A549 (cell line): Measurements from ENCODE around the gene KCTD11.

Experiments
- CEBPB ChIP-seq, 2 experiments: fragments of >200 bp in 1 of 2; sonication (Bioruptor Twin) in 1 of 2; formaldehyde crosslinking in 1 of 2; IDR thresholded peaks; 2 replicates each; pipeline ENCODE4 v1.6.1; 2012 to 2016
- CTCF ChIP-seq: fragments of >200 bp; sonication (Bioruptor Twin); formaldehyde crosslinking; IDR thresholded peaks from 3 replicates; pipeline ENCODE4 v1.5.1; 2016
- EHMT2 ChIP-seq: fragments of 200-600 bp; sonication (generic); IDR thresholded peaks from 2 replicates; pipeline ENCODE4 v1.6.1; 2016; ENCODE audit warnings: antibody characterized with exemption, low read depth, mild to moderate bottlenecking, moderate library complexity
- EP300 ChIP-seq, 2 experiments: fragments of >200 bp; sonication (Bioruptor Twin); formaldehyde crosslinking; IDR thresholded peaks; 2 replicates in 1 of 2; 3 replicates in 1 of 2; pipeline ENCODE4 v1.6.1; 2016 to 2017
- FOSB ChIP-seq: fragments of 250-450 bp; sonication (Bioruptor Pico); IDR thresholded peaks from 2 replicates; pipeline ENCODE4 v1.5.0; 2020; ENCODE audit warnings: mild to moderate bottlenecking, moderate library complexity
- HMGXB4 ChIP-seq: fragments of 250-450 bp; sonication (Bioruptor Pico); IDR thresholded peaks from 2 replicates; pipeline ENCODE4 v1.5.0; 2021; ENCODE audit warnings: mild to moderate bottlenecking, moderate library complexity, borderline replicate concordance
- KDM1A ChIP-seq: fragments of 200-600 bp; sonication (generic); IDR thresholded peaks from 2 replicates; pipeline ENCODE4 v1.6.1; 2016; ENCODE audit warnings: low read depth, mild to moderate bottlenecking
- POLR2A ChIP-seq: IDR thresholded peaks from 2 replicates; pipeline ENCODE4 v1.6.1; 2012; ENCODE audit warnings: mild to moderate bottlenecking, low read length
- RAD21 ChIP-seq, 2 experiments: fragments of >200 bp in 1 of 2; sonication (Bioruptor Twin) in 1 of 2; formaldehyde crosslinking in 1 of 2; IDR thresholded peaks in 1 of 2; conservative IDR thresholded peaks in 1 of 2; 2 replicates in 1 of 2; 3 replicates in 1 of 2; pipeline ENCODE4 v1.6.1; 2012 to 2018; ENCODE audit warnings: inconsistent platforms in 1 of 2
- REST ChIP-seq: fragments of 200-600 bp; sonication (generic); IDR thresholded peaks from 2 replicates; pipeline ENCODE4 v1.6.1; 2016; ENCODE audit warnings: antibody characterized with exemption, mild to moderate bottlenecking, moderate library complexity
- RFX5 ChIP-seq: fragments of 450-650 bp; IDR thresholded peaks from 2 replicates; pipeline ENCODE4 v1.7.1; 2014; ENCODE audit warnings: antibody characterized with exemption, mild to moderate bottlenecking, moderate library complexity

- no peak for TF ChIP-seq CTCF
- TF ChIP-seq EHMT2: no peak
- TF ChIP-seq HMGXB4 (CRISPR knock-in tag): no peak
- no peak for TF ChIP-seq CEBPB (IDR thresholded peaks at IDR 0.05)
- TF ChIP-seq EP300 (IDR thresholded peaks at IDR 0.05): no peak
- no peak for TF ChIP-seq POLR2A
- no peak for TF ChIP-seq RAD21 (conservative IDR thresholded peaks at IDR 0.05 in 1 of 2, IDR thresholded peaks at IDR 0.05 in 1 of 2)
- TF ChIP-seq REST: no peak
- TF ChIP-seq KDM1A: no peak
- no peak for TF ChIP-seq RFX5
- TF ChIP-seq FOSB (CRISPR knock-in tag): no peak
These were observed 30.9 kb downstream of the KCTD11 start for GRCh38 chr17:7382901-7383300.
